ENCODE measurements around the gene RTKN2.
"Not testable (repeated sequence)": the region's sequence is repeated elsewhere in the genome, so short reads cannot be mapped to it uniquely, and the experiment has no call there.

Gene RTKN2

GRCh38 chr10:62241521-62241920, 27.1 kb downstream of the RTKN2 start:
- 99% methylated on average over 4 of the region's 4 CpGs for WGBS
- H3K4me1 ChIP-seq (ENCODE audit: insufficient read depth, low read length) = peaks cover 12% of the 10 kb centered on the region; the same call in 1 of the 2 replicates
- not testable (repeated sequence) for H3K9ac ChIP-seq (ENCODE audit: low read depth, low read length); H3K4me3 ChIP-seq (ENCODE audit: low read length); H3K27me3 ChIP-seq (ENCODE audit: insufficient read depth, low read length); H3K27ac ChIP-seq (ENCODE audit: low read depth, low read length); H3K9me3 ChIP-seq (ENCODE audit: insufficient read depth, low read depth, low read length)
- peaks cover 21% of the 10 kb centered on the region; the same call in 1 of the 2 replicates for H3K36me3 ChIP-seq (ENCODE audit: insufficient read depth, low read length)

- Histone ChIP-seq H3K9me3 (ENCODE audit: insufficient read depth, low read depth, low read length) (no peaks in the 10 kb centered on the region), H3K4me1 (ENCODE audit: insufficient read depth, low read length) (peaks cover 12% of the 10 kb centered on the region; the same call in 1 of the 2 replicates), H3K27ac (ENCODE audit: low read depth, low read length) (no peak overlapping the region), H3K27me3 (ENCODE audit: insufficient read depth, low read length) (no peaks in the 10 kb centered on the region), H3K9ac (ENCODE audit: low read depth, low read length) (no peak overlapping the region), H3K36me3 (ENCODE audit: insufficient read depth, low read length) (peaks cover 36% of the 10 kb centered on the region), H3K4me3 (ENCODE audit: low read length) (no peak overlapping the region)
- no CpG with 5 or more reads among the region's 5 CpGs for WGBS
These were observed 28.6 kb downstream of the RTKN2 start for GRCh38 chr10:62239994-62240393.

GRCh38 chr10:62238880-62239279, 29.8 kb downstream of the RTKN2 start:
- H3K4me3 ChIP-seq (ENCODE audit: low read length) = no peak overlapping the region
- H3K4me1 ChIP-seq (ENCODE audit: insufficient read depth, low read length) = peaks cover 12% of the 10 kb centered on the region; the same call in 1 of the 2 replicates
- H3K9ac ChIP-seq (ENCODE audit: low read depth, low read length) = no peak overlapping the region
- no peaks in the 10 kb centered on the region for H3K9me3 ChIP-seq (ENCODE audit: insufficient read depth, low read depth, low read length)
- H3K27me3 ChIP-seq (ENCODE audit: insufficient read depth, low read length) = no peaks in the 10 kb centered on the region
- WGBS = no CpG with 5 or more reads among the region's 1 CpG
- H3K36me3 ChIP-seq (ENCODE audit: insufficient read depth, low read length) = peaks cover 36% of the 10 kb centered on the region
- H3K27ac ChIP-seq (ENCODE audit: low read depth, low read length) = no peak overlapping the region

- no peak overlapping the region for H3K27ac ChIP-seq (ENCODE audit: low read depth, low read length)
- no peaks in the 10 kb centered on the region for H3K9me3 ChIP-seq (ENCODE audit: insufficient read depth, low read depth, low read length)
- no peak overlapping the region for H3K9ac ChIP-seq (ENCODE audit: low read depth, low read length)
- no peak overlapping the region for H3K4me3 ChIP-seq (ENCODE audit: low read length)
- peaks cover 36% of the 10 kb centered on the region for H3K36me3 ChIP-seq (ENCODE audit: insufficient read depth, low read length)
- peaks cover 12% of the 10 kb centered on the region; the same call in 1 of the 2 replicates for H3K4me1 ChIP-seq (ENCODE audit: insufficient read depth, low read length)
- no peaks in the 10 kb centered on the region for H3K27me3 ChIP-seq (ENCODE audit: insufficient read depth, low read length)
These were observed 30.7 kb downstream of the RTKN2 start for GRCh38 chr10:62237966-62238365.

- Histone ChIP-seq H3K4me3 (ENCODE audit: low read length) (no peak overlapping the region), H3K27me3 (ENCODE audit: insufficient read depth, low read length) (no peaks in the 10 kb centered on the region), H3K36me3 (ENCODE audit: insufficient read depth, low read length) (peaks cover 38% of the 10 kb centered on the region), H3K9me3 (ENCODE audit: insufficient read depth, low read depth, low read length) (no peaks in the 10 kb centered on the region), H3K27ac (ENCODE audit: low read depth, low read length) (no peak overlapping the region), H3K4me1 (ENCODE audit: insufficient read depth, low read length) (peaks cover 12% of the 10 kb centered on the region; the same call in 1 of the 2 replicates), H3K9ac (ENCODE audit: low read depth, low read length) (no peak overlapping the region)
- 100% methylated on average over 1 of the region's 2 CpGs for WGBS
These were observed 31.1 kb downstream of the RTKN2 start for GRCh38 chr10:62237506-62237905.

GRCh38 chr10:62234077-62234605, 34.5 kb downstream of the RTKN2 start:
- Histone ChIP-seq H3K4me1 (ENCODE audit: insufficient read depth, low read length) (peaks cover 12% of the 10 kb centered on the region; the same call in 1 of the 2 replicates), H3K27ac (ENCODE audit: low read depth, low read length) (no peak overlapping the region)

GRCh38 chr10:62233356-62234076, 35.1 kb downstream of the RTKN2 start:
- no peak overlapping the region for H3K4me3 ChIP-seq (ENCODE audit: low read length)
- no peak overlapping the region for H3K9ac ChIP-seq (ENCODE audit: low read depth, low read length)
- H3K27me3 ChIP-seq (ENCODE audit: insufficient read depth, low read length) = no peaks in the 10 kb centered on the region
- H3K27ac ChIP-seq (ENCODE audit: low read depth, low read length) = no peak overlapping the region
- no peaks in the 10 kb centered on the region for H3K9me3 ChIP-seq (ENCODE audit: insufficient read depth, low read depth, low read length)
- peaks cover 38% of the 10 kb centered on the region for H3K36me3 ChIP-seq (ENCODE audit: insufficient read depth, low read length)
- peaks cover 12% of the 10 kb centered on the region; the same call in 1 of the 2 replicates for H3K4me1 ChIP-seq (ENCODE audit: insufficient read depth, low read length)
- 87% methylated on average over 1 of the region's 5 CpGs for WGBS

More at GRCh38 chr10:62234077-62234605, 34.5 kb downstream of the RTKN2 start:
- Histone ChIP-seq H3K9ac (ENCODE audit: low read depth, low read length) (no peak overlapping the region), H3K4me3 (ENCODE audit: low read length) (no peak overlapping the region), H3K36me3 (ENCODE audit: insufficient read depth, low read length) (peaks cover 41% of the 10 kb centered on the region), H3K27me3 (ENCODE audit: insufficient read depth, low read length) (no peaks in the 10 kb centered on the region), H3K9me3 (ENCODE audit: insufficient read depth, low read depth, low read length) (no peaks in the 10 kb centered on the region)
- 86% methylated on average over 2 of the region's 2 CpGs for WGBS

- Histone ChIP-seq H3K9ac (ENCODE audit: low read depth, low read length) (no peak overlapping the region), H3K9me3 (ENCODE audit: insufficient read depth, low read depth, low read length) (no peaks in the 10 kb centered on the region), H3K4me3 (ENCODE audit: low read length) (no peak overlapping the region), H3K27ac (ENCODE audit: low read depth, low read length) (no peak overlapping the region), H3K27me3 (ENCODE audit: insufficient read depth, low read length) (no peaks in the 10 kb centered on the region), H3K36me3 (ENCODE audit: insufficient read depth, low read length) (peaks cover 31% of the 10 kb centered on the region), H3K4me1 (ENCODE audit: insufficient read depth, low read length) (no peaks in the 10 kb centered on the region)
- 93% methylated on average over 3 of the region's 4 CpGs for WGBS
These were observed 36.8 kb downstream of the RTKN2 start for GRCh38 chr10:62231805-62232204.

GRCh38 chr10:62231371-62231770, 37.3 kb downstream of the RTKN2 start:
- Histone ChIP-seq H3K9ac (ENCODE audit: low read depth, low read length) (no peak overlapping the region), H3K4me1 (ENCODE audit: insufficient read depth, low read length) (no peaks in the 10 kb centered on the region)
- WGBS = no CpG with 5 or more reads among the region's 1 CpG

GRCh38 chr10:62230344-62231121, 38.1 kb downstream of the RTKN2 start:
- Histone ChIP-seq H3K27ac (ENCODE audit: low read depth, low read length) (no peak overlapping the region), H3K9ac (ENCODE audit: low read depth, low read length) (no peak overlapping the region), H3K27me3 (ENCODE audit: insufficient read depth, low read length) (no peaks in the 10 kb centered on the region), H3K36me3 (ENCODE audit: insufficient read depth, low read length) (peaks cover 18% of the 10 kb centered on the region), H3K9me3 (ENCODE audit: insufficient read depth, low read depth, low read length) (no peaks in the 10 kb centered on the region), H3K4me1 (ENCODE audit: insufficient read depth, low read length) (no peaks in the 10 kb centered on the region), H3K4me3 (ENCODE audit: low read length) (no peak overlapping the region)
- WGBS = 98% methylated on average over 3 of the region's 4 CpGs

More at GRCh38 chr10:62231371-62231770, 37.3 kb downstream of the RTKN2 start:
- H3K9me3 ChIP-seq (ENCODE audit: insufficient read depth, low read depth, low read length) = no peaks in the 10 kb centered on the region
- H3K4me3 ChIP-seq (ENCODE audit: low read length) = no peak overlapping the region
- peaks cover 27% of the 10 kb centered on the region for H3K36me3 ChIP-seq (ENCODE audit: insufficient read depth, low read length)
- no peaks in the 10 kb centered on the region for H3K27me3 ChIP-seq (ENCODE audit: insufficient read depth, low read length)
- H3K27ac ChIP-seq (ENCODE audit: low read depth, low read length) = no peak overlapping the region

- no peaks in the 10 kb centered on the region for H3K9me3 ChIP-seq (ENCODE audit: insufficient read depth, low read depth, low read length)
- H3K27ac ChIP-seq (ENCODE audit: low read depth, low read length) = no peak overlapping the region
- H3K36me3 ChIP-seq (ENCODE audit: insufficient read depth, low read length) = peaks cover 4% of the 10 kb centered on the region; the same call in 1 of the 2 replicates
- no peaks in the 10 kb centered on the region for H3K4me1 ChIP-seq (ENCODE audit: insufficient read depth, low read length)
- no peak overlapping the region for H3K9ac ChIP-seq (ENCODE audit: low read depth, low read length)
- no peak overlapping the region for H3K4me3 ChIP-seq (ENCODE audit: low read length)
- no peaks in the 10 kb centered on the region for H3K27me3 ChIP-seq (ENCODE audit: insufficient read depth, low read length)
- 100% methylated on average over 1 of the region's 3 CpGs for WGBS
These were observed 43.3 kb downstream of the RTKN2 start for GRCh38 chr10:62225362-62225761.

All from HUES64 (cell line).